Activated naive CD8-positive, alpha-beta T cell treated with anti-CD3 and anti-CD28 coated beads, Interleukin-2, amount 50 U/mL, for 24 hours (primary cell): Measurements from ENCODE around the gene TMEM52B.

Source experiments
- ATAC-seq: fragments of 150-1000 bp; cut with Tn5 transposase; one replicate; pipeline ENCODE4 v1.10.0; 2021
- DNase-seq: peaks from one replicate; pipeline ENCODE4 v3.0.0; 2021
- H3K27ac Mint-ChIP-seq: one replicate; pipeline ENCODE4 v1.8.0; 2021; ENCODE audit warnings: mild to moderate bottlenecking, mixed read lengths
- H3K27me3 Mint-ChIP-seq: one replicate; pipeline ENCODE4 v1.8.0; 2021; ENCODE audit warnings: mixed read lengths
- H3K36me3 Mint-ChIP-seq: one replicate; pipeline ENCODE4 v1.8.0; 2021; ENCODE audit warnings: low read depth, mixed read lengths
- H3K4me1 Mint-ChIP-seq: one replicate; pipeline ENCODE4 v1.8.0; 2021; ENCODE audit warnings: mixed read lengths
- H3K4me3 Mint-ChIP-seq: one replicate; pipeline ENCODE4 v1.8.0; 2021; ENCODE audit warnings: mild to moderate bottlenecking, moderate library complexity, mixed read lengths
- H3K9me3 Mint-ChIP-seq: one replicate; pipeline ENCODE4 v1.8.0; 2021; ENCODE audit warnings: mixed read lengths

Gene TMEM52B

DNA sequence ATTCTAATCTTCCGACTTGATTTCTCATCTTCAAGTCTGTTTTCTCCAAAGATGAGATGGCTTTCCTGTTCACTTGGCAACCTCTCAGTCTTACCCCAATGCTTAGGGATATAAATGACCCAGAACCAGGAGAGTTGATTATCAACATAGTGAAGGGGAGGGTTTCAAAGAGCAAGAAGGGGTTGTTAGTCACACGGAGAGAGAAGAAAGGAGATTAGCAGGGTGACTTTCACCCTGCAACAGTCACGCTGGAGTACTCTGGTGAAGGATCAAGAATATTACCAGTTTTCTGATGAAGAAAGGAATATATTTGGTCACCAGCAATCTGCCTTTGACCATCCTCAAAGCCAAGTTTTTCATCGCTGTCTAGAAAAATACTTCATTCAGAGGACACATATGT lies at the start of gene TMEM52B:
Gene TMEM52B, plus strand, starts transcription at position 212 of the 400 bp plus-strand sequence. CDS start 543 bp downstream, outside the sequence.
- DNase-seq: no peak

GRCh38 chr12:10130042-10130441 lies 48.8 kb upstream of the TMEM52B start, which contains the start of gene CLEC7A:
TSS of gene CLEC7A (minus strand) at chr12:10130199. CDS start at chr12:10130082, 117 bp downstream.
- Mint-ChIP-seq H3K4me1 (peaks cover 30% of the 10 kb centered on the region), H3K9me3 (no peaks in the 10 kb centered on the region), H3K36me3 (no peaks in the 10 kb centered on the region), H3K27ac (peak within 1 kb of the TSS; percentile 60), H3K4me3 (no peak within 1 kb of the TSS), H3K27me3 (peaks cover 16% of the 10 kb centered on the region)
- ATAC-seq: peak; percentile 90
- DNase-seq: no peak

More for the DNA sequence above, at the start of gene TMEM52B:
- Mint-ChIP-seq H3K4me1 (peaks cover 5% of the 10 kb centered on the region), H3K27ac (no peak within 1 kb of the TSS), H3K9me3 (no peaks in the 10 kb centered on the region), H3K4me3 (no peak within 1 kb of the TSS), H3K36me3 (no peaks in the 10 kb centered on the region), H3K27me3 (peaks cover 14% of the 10 kb centered on the region)
- no peak for ATAC-seq

DNA sequence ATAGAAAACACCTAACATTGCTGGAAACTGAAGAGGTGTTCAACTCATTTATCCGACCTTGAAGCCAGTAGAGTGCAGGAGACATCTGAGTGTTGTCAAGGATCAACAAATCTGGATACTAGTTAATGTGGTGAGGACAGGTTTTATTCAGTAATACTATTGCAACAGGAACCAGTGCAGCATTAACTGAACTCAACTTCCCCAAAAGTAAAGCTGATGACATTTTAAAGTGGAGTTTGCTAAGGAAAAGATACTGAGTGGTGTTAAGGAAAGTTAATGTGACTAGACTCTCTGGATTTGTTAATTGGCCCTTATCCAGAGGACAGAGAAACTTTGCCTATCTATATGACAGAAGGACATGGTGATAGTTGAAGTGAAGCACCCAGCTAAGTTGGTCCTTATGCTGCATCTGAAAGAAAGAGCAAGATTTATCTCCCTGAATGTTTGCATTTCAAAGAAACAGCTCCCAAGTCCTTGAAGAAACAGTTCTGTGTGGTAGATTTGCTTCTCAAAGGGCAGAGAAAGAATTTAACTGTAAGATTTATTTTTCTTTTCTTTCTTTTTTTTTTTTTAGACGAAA lies 47.6 kb upstream of the TMEM52B start:
- Mint-ChIP-seq H3K27ac (no peak overlapping the region), H3K4me3 (no peak overlapping the region), H3K36me3 (no peaks in the 10 kb centered on the region), H3K4me1 (peaks cover 28% of the 10 kb centered on the region), H3K27me3 (peaks cover 12% of the 10 kb centered on the region), H3K9me3 (no peaks in the 10 kb centered on the region)
- ATAC-seq (no peak), DNase-seq (no peak)

- Mint-ChIP-seq H3K9me3 (no peaks in the 10 kb centered on the region), H3K27ac (no peak overlapping the region), H3K36me3 (no peaks in the 10 kb centered on the region), H3K4me3 (no peak overlapping the region), H3K4me1 (peaks cover 25% of the 10 kb centered on the region), H3K27me3 (peaks cover 11% of the 10 kb centered on the region)
- DNase-seq: no peak
- no peak for ATAC-seq
These were observed 45.9 kb upstream of the TMEM52B start for GRCh38 chr12:10132850-10133370.

GRCh38 chr12:10135126-10135525 lies 43.7 kb upstream of the TMEM52B start:
- no peak for DNase-seq
- Mint-ChIP-seq H3K27me3 (peaks cover 10% of the 10 kb centered on the region), H3K27ac (no peak overlapping the region), H3K4me3 (no peak overlapping the region), H3K9me3 (no peaks in the 10 kb centered on the region), H3K4me1 (peaks cover 11% of the 10 kb centered on the region), H3K36me3 (no peaks in the 10 kb centered on the region)
- ATAC-seq: no peak

DNA sequence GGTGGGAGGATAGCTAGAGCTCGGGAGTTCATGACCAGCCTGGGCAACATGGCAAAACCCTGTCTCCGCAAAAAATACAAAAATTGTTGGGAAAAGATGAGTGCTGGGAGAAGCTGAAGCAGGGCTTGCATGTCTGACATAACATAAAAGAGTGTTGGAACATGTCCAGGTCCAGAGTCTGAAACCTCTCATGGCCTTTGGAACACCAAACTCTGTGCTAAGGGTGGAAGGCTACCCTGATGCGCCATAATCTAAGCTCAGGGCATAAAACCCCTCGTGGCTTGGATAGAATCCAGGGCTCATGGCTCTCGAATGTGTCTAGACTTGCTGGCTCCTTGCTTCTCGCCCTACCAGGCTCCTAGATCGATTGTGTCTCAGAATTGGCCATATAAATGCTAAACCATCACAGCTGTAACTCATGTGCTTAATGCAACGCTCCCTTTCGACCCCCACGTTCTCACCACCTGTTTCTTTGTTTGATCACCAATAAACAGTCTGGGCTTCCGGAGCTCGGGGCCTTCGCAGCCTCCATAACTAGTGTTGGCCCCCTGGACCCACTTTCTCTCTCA lies 42.1 kb upstream of the TMEM52B start:
- no peak overlapping the region for H3K4me3 Mint-ChIP-seq

GRCh38 chr12:10140001-10140400 lies 38.8 kb upstream of the TMEM52B start:
- Mint-ChIP-seq H3K4me3 (no peak overlapping the region), H3K9me3 (no peaks in the 10 kb centered on the region), H3K27ac (no peak overlapping the region), H3K27me3 (peaks cover 12% of the 10 kb centered on the region), H3K4me1 (no peaks in the 10 kb centered on the region), H3K36me3 (no peaks in the 10 kb centered on the region)
- ATAC-seq (no peak), DNase-seq (peak; percentile 48)

More for the DNA sequence above, 42.1 kb upstream of the TMEM52B start:
- H3K4me1 Mint-ChIP-seq: no peaks in the 10 kb centered on the region
- H3K27ac Mint-ChIP-seq: no peak overlapping the region
- H3K9me3 Mint-ChIP-seq: no peaks in the 10 kb centered on the region
- no peak for DNase-seq
- H3K36me3 Mint-ChIP-seq: no peaks in the 10 kb centered on the region
- peaks cover 12% of the 10 kb centered on the region for H3K27me3 Mint-ChIP-seq
- ATAC-seq: no peak

DNA sequence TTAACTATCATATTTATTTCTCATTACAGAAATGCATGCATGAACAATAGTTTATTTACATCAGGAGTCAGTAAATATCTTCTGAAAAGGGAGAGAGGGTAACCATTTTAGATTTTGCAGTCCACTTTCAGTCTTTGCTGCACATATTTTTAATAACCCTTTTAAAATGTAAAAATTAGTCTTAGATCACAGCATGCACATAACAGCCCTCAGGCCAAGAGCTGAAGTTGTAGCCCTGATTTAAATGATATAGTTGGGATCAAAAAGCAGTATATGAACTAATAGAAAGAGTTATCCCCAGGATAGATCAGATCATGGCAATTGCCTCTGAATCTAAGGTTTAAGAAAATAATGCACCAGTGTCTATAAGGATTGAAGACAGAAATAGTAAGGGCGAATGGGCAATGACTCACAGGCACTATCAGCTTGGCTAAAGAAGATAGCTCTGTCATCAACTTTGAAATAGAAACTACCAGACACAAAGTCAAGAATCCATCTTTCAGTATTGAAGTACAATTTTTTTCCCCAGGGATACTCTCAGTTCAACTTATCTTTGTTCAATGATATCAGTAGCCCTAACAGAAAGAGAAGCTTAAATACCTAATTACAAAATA lies 35.7 kb upstream of the TMEM52B start:
- ATAC-seq (no peak), DNase-seq (no peak)
- Mint-ChIP-seq H3K27me3 (peaks cover 14% of the 10 kb centered on the region), H3K4me3 (no peak overlapping the region), H3K36me3 (no peaks in the 10 kb centered on the region), H3K27ac (no peak overlapping the region), H3K4me1 (peaks cover 5% of the 10 kb centered on the region), H3K9me3 (peaks cover 4% of the 10 kb centered on the region)

DNA sequence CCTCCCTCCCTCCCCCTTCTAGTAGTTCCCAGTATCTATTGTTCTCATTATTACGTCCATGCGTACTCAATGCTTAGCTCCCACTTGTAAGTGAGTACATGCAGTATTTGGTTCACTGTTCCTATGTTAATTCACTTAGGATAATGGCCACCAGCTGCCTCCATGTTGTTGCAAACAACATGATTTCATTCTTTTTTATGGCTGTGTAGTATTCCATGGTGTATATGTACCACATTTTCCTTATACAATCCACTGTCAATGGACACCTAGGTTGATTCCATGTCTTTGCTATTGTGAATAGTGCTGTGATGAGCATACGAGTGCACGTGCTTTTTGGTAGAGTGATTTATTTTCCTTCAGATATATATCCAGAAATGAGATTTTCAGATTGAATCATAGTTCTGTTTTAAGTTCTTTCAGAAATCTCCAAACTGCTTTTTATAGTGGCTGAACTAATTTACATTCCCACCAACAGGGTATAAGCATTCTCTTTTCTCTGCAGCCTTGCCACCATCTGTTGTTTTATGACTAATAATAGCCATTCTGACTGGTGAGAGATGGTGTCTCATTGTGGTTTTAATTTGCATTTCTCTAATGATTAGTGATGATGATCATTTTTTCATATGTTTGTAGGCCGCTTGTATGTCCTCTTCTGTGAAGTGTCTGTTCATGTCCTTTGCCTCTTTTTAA lies 31.0 kb upstream of the TMEM52B start:
- Mint-ChIP-seq H3K9me3 (peaks cover 4% of the 10 kb centered on the region), H3K4me3 (no peak overlapping the region), H3K36me3 (no peaks in the 10 kb centered on the region), H3K27ac (no peak overlapping the region), H3K27me3 (peaks cover 9% of the 10 kb centered on the region), H3K4me1 (peaks cover 7% of the 10 kb centered on the region)
- DNase-seq (no peak), ATAC-seq (peak; percentile 57)

DNA sequence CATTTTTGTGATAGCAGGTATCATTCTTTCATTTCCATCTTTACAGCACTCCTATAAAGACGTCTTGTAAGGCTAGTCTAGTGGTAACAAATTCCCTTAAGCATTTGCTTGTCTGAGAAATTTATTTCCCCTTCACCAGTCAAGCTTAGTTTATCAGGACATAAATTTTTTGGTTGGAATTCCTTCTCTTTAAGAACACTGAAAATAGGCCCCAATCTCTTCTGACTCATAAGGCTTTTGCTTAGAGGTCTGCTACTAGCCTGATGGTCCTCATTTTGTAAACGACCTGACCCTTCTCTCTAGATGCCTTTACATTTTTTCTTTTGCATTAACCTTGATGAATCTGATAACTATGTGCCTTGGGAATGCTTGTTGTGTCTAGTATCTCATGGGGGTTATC lies 27.2 kb upstream of the TMEM52B start:
- DNase-seq (no peak), ATAC-seq (no peak)
- Mint-ChIP-seq H3K27me3 (peaks cover 14% of the 10 kb centered on the region), H3K4me3 (no peak overlapping the region), H3K27ac (no peak overlapping the region), H3K36me3 (no peaks in the 10 kb centered on the region), H3K4me1 (peaks cover 19% of the 10 kb centered on the region), H3K9me3 (peaks cover 4% of the 10 kb centered on the region)

DNA sequence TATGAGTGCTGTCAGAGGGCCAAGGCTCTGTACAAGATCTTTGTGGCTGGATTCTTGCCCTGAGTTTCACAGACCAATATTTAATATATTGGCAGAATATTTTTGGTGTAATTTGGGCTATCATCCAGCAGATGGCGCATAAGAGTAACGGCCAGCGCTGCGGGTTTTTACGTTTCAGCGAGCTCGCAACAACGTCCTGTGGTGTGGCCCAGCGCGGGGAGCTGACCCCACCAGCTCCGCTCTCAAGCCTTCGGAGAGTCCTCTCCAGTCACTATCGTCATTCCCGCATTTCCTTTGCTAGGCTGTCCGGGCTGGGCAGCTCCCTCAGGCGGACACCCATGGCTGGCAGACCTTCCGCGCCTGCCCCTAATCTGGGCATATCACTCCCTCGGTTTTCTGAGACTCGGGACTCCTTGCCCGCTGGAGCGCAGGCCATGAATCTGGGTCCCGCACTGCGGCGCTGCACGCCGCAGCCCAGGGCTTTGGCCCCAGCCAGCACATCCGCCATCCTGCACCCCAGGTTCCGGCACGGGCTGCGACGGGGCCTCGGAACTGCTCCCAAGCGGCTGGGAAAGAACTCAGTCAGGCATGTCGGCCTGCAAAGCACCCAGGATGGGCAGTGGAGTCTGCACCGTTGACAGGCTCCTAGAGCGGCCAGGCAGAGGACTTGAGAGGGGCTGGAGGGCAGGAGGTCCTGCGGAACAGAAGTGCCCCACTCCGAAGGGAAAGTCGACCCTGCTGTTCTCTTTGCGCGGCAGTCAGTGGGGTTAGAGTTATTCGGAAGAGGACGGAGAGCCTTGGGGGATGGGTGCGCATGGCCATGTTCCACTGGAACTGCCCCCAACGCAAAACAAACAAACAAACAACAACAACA lies 25.3 kb upstream of the TMEM52B start:
- H3K27ac Mint-ChIP-seq: peak overlapping the region; percentile 11
- peak overlapping the region; percentile 85 for H3K4me3 Mint-ChIP-seq
- DNase-seq: peak; percentile 60
- H3K9me3 Mint-ChIP-seq: no peaks in the 10 kb centered on the region
- peak; percentile 87 for ATAC-seq
- peaks cover 12% of the 10 kb centered on the region for H3K4me1 Mint-ChIP-seq
- peaks cover 14% of the 10 kb centered on the region for H3K27me3 Mint-ChIP-seq
- H3K36me3 Mint-ChIP-seq: no peaks in the 10 kb centered on the region

GRCh38 chr12:10154145-10154496 lies 24.7 kb upstream of the TMEM52B start:
- Mint-ChIP-seq H3K27me3 (peaks cover 14% of the 10 kb centered on the region), H3K36me3 (no peaks in the 10 kb centered on the region), H3K9me3 (no peaks in the 10 kb centered on the region), H3K27ac (peak overlapping the region; percentile 11), H3K4me1 (peaks cover 12% of the 10 kb centered on the region), H3K4me3 (peak overlapping the region; percentile 85)
- ATAC-seq (no peak), DNase-seq (no peak)

DNA sequence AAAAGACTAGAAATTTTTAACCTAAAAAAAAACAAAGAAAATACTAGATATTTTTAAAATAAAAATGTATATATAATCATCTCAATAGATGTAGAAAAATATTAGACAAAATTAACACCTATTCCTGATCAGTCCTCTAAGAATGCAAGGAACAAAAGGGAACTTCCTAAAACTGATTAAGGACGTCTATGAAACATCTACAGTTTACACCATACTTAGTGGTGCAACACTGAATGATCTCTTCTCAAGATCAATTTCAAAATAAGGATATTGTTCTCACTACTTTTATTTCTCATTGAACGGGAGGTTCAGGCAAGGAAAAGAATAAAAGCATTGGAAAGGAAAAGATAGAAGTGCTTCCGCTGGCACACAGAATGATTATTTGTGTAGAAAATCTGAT lies 22.9 kb upstream of the TMEM52B start:
- no peak overlapping the region for H3K4me3 Mint-ChIP-seq
- H3K36me3 Mint-ChIP-seq: no peaks in the 10 kb centered on the region
- DNase-seq (no peak), ATAC-seq (no peak)
- no peak overlapping the region for H3K27ac Mint-ChIP-seq
- H3K27me3 Mint-ChIP-seq: peaks cover 14% of the 10 kb centered on the region
- no peaks in the 10 kb centered on the region for H3K9me3 Mint-ChIP-seq
- peaks cover 12% of the 10 kb centered on the region for H3K4me1 Mint-ChIP-seq

DNA sequence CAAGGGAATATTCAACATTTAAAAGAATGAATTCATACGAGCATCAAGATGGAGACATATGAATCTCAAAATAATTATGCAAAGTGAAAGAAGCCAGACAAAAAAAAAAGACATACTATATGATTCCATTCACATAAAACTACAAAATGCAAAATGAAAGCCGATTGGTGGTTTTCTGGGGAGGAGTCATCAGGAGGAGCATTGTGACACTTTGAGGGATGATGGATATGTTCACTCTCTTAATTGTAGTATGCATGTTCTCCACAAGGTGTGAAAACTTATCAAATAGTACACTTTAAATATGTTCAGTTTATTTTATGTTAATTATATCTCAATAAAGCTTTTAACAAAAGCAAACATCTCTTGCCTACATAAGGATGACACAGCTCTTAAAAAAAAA lies 20.4 kb upstream of the TMEM52B start:
- Mint-ChIP-seq H3K4me3 (no peak overlapping the region), H3K9me3 (no peaks in the 10 kb centered on the region), H3K36me3 (no peaks in the 10 kb centered on the region), H3K4me1 (peaks cover 8% of the 10 kb centered on the region), H3K27ac (no peak overlapping the region), H3K27me3 (peaks cover 14% of the 10 kb centered on the region)
- DNase-seq: no peak
- ATAC-seq: no peak
